Measurements from ENCODE around the gene C15orf40.

C15orf40 gene

GRCh38 chr15:82971218-82971984 lies 40.0 kb downstream of the C15orf40 start:
- DNase-seq (ENCODE audit: low spot score) = no peak
- no peak for TF ChIP-seq CTCF (IDR thresholded peaks at IDR 0.05; ENCODE audit: borderline replicate concordance, control extremely low read depth, extremely low read depth, insufficient read depth, missing control alignments)
- in situ Hi-C loops (cut with MboI; ENCODE audit: low sequenced_read_pairs, unreplicated experiment) = no loop called here

GRCh38 chr15:82970696-82971095 lies 40.7 kb downstream of the C15orf40 start:
- DNase-seq (ENCODE audit: low spot score) = no peak
- no peak for TF ChIP-seq CTCF (IDR thresholded peaks at IDR 0.05; ENCODE audit: borderline replicate concordance, control extremely low read depth, extremely low read depth, insufficient read depth, missing control alignments)
- in situ Hi-C loops (cut with MboI; ENCODE audit: low sequenced_read_pairs, unreplicated experiment) = no loop called here

GRCh38 chr15:82970078-82970686 lies 41.3 kb downstream of the C15orf40 start:
- DNase-seq (ENCODE audit: low spot score) = no peak
- no peak for TF ChIP-seq CTCF (IDR thresholded peaks at IDR 0.05; ENCODE audit: borderline replicate concordance, control extremely low read depth, extremely low read depth, insufficient read depth, missing control alignments)
- in situ Hi-C loops (cut with MboI; ENCODE audit: low sequenced_read_pairs, unreplicated experiment) = no loop called here

- in situ Hi-C loops (cut with MboI; ENCODE audit: low sequenced_read_pairs, unreplicated experiment) = no loop called here
- no peak for DNase-seq (ENCODE audit: low spot score)
- no peak for TF ChIP-seq CTCF (IDR thresholded peaks at IDR 0.05; ENCODE audit: borderline replicate concordance, control extremely low read depth, extremely low read depth, insufficient read depth, missing control alignments)
These were observed 42.1 kb downstream of the C15orf40 start for GRCh38 chr15:82969353-82969752.

GRCh38 chr15:82968066-82968465 lies 43.4 kb downstream of the C15orf40 start:
- no peak for TF ChIP-seq CTCF (IDR thresholded peaks at IDR 0.05; ENCODE audit: borderline replicate concordance, control extremely low read depth, extremely low read depth, insufficient read depth, missing control alignments)
- in situ Hi-C loops (cut with MboI; ENCODE audit: low sequenced_read_pairs, unreplicated experiment) = no loop called here
- DNase-seq (ENCODE audit: low spot score) = no peak

GRCh38 chr15:82966671-82967071 lies 44.8 kb downstream of the C15orf40 start:
- DNase-seq (ENCODE audit: low spot score) = no peak
- no peak for TF ChIP-seq CTCF (IDR thresholded peaks at IDR 0.05; ENCODE audit: borderline replicate concordance, control extremely low read depth, extremely low read depth, insufficient read depth, missing control alignments)

More at GRCh38 chr15:82966671-82967071, 44.8 kb downstream of the C15orf40 start:
- in situ Hi-C loops (cut with MboI; ENCODE audit: low sequenced_read_pairs, unreplicated experiment) = no loop called here

All from GM13976 (cell line).